DMS79 (cell line): ENCODE data around the gene IRAK3.
A peak's percentile ranks its signal among the peaks of the same experiment; 100 is the strongest.

Source experiments
- DNase-seq: peaks from one replicate; lab custom pipeline; 2025; lab: John Stamatoyannopoulos, UW

The IRAK3 gene

DNA sequence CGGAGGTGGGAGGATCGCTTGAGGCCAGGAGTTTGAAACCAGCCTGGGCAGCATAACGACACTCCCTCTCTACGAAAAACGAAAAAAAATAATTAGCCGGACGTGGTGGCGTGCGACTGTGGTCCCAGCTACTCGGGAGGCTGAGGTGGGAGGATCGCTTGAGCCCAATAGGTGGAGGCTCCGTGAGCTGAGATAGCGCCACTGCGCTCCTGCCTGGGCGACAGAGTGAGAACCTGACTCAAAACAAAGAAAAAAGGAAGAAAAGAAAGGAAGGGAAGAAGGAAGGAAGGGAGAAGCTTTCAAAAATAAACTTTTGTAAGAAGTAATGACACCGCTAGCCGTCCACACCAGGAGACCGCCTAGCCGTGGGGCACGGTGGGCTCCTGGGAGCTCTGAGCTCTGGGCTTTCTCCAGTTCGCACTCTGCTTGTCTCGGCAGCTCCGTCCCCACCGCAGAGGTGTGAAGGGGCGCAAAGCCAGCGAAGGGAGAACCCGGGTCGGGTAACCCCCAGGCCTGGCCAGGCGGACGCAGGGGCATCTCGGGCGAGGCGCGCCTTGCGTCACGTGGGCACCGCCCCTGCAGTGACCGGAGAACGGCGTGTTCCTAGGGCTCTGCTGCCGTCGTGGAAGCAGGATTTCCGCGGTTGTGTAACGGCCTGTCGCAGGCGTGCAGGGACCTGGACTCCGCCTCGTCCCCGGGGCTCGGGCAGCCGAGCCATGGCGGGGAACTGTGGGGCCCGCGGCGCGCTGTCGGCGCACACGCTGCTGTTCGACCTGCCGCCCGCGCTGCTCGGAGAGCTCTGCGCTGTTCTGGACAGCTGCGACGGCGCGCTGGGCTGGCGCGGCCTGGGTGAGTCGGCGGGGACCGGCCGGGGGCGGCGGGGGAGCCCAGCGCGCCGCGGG, at the start of gene IRAK3:
Gene IRAK3 (plus strand): TSS at position 631 of the 902 bp plus-strand sequence. CDS start 86 bp downstream, at position 717.
- no peak for DNase-seq

- DNase-seq = no peak
Measured at GRCh38 chr12:66139328-66139727, 49.7 kb upstream of the IRAK3 start.

DNA sequence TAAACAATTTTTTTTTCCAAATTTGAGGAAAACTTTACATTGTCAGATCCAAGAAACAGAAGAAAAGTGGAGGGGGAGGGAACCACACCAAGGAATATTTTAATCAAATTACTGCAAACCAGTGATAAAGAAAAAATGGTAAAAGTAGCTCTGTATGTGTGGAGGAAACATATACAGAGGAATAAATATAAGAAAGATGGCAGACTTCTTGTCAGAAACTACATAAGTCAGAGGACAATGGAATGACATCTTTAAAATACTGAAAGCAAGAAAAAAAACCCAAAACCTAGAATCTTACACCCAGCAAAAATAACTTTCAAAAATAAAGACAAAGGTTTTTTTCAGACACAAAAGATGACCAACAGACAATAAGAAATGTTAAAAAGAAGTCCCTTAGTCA, 48.3 kb upstream of the IRAK3 start:
- DNase-seq = no peak

- no peak for DNase-seq
Measured at GRCh38 chr12:66141299-66141698, 47.7 kb upstream of the IRAK3 start.

- DNase-seq = no peak
Measured at GRCh38 chr12:66142826-66143225, 46.2 kb upstream of the IRAK3 start.

GRCh38 chr12:66143868-66144267, 45.1 kb upstream of the IRAK3 start:
- no peak for DNase-seq

- no peak for DNase-seq
Measured at GRCh38 chr12:66144791-66145754, 43.9 kb upstream of the IRAK3 start.

GRCh38 chr12:66149702-66150398, 39.2 kb upstream of the IRAK3 start:
- no peak for DNase-seq

DNA sequence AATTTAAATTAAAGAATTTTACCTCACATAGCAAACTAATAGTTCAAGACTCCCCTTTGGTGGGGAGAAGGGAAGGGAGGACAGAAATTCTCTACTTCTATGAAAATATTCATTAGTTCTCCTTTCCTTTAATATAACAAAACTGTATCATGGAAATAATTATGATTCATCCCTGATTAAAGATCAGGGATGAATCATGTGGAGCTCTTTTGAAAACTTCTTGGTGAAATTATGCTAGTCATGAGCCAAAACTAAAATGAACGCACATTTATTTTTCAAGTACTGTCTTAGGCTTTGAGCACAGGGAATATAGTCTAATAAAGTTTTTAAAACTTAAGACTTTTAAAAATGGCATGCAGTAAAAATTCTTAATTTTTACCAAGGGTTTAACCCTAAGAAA, 36.3 kb upstream of the IRAK3 start:
- no peak for DNase-seq

DNA sequence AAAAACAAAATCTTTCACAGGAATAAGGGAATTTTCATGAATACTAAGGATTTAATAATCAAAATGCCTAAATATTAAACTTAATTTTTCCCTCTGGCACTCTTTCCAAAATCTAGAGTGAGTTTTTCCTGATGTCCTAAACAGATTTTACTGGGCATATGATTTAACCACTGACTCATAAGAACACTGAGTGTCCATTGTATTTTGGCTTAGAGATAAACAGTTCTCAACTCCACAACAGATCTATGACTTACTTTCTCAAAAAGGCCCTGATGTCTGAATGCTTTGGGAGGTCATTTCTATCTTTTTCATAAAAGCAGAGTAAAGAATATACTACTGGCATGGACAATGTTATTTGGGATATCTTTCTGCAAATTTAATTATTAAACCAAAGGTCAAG, 34.2 kb upstream of the IRAK3 start:
- no peak for DNase-seq

DNA sequence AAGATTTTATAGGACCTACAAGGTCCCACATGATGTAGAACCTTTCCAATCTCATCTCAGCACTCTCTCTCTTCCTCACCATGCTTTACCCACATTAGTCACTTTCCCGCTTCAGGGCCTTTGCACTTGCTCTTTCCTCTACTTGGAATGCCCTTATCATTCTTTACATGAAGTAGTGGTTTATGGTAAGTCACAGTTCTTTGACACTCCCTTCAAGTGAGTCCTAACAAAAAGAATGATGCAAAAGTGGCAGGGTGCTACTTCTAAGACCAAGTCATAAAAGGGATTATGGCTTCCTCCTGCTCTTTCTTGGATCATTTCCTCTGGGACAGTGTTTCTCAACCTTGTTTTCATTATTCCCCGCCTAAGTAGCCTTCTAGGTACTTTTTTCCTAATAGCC, 32.4 kb upstream of the IRAK3 start:
- no peak for DNase-seq

- DNase-seq = no peak
Measured at GRCh38 chr12:66159123-66159522, 29.9 kb upstream of the IRAK3 start.

DNA sequence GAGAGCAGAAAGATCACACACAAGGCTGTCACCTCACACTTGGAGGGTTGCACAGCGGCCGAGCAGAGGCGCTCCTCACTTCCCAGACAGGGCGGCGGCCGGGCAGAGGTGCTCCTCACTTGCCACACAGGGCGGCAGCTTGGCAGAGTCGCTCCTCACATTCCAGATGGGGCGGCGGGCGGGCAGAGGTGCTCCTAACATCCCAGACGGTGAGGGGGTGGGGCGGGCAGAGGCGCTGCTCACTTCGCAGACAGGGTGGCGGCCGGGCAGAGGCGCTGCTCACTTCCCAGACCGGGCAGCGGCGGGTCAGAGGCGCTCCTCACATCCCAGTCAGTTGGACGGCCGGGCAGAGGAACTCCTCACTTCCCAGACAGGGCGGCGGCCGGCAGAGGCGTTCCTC, 28.3 kb upstream of the IRAK3 start:
- no peak for DNase-seq

GRCh38 chr12:66162701-66163100, 26.3 kb upstream of the IRAK3 start:
- no peak for DNase-seq

DNA sequence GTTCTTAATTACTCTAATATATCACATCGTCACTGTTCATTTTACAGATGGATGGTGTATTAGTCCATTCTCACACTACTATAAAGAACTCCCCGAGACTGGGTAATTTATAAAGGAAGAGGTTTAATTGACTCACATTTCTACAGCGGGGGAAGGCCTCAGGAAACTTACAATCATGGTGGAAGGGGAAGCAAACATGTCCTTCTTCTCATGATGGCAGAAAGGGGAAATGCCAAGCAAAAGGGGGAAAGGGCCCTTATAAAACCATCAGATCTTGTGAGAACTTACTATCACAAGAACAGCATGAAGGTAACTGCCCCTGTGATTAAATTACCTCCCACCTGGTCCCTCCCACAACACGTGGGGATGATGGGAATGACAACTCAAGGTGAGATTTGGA, 25.7 kb upstream of the IRAK3 start:
- DNase-seq = no peak

- no peak for DNase-seq
Measured at GRCh38 chr12:66164349-66164821, 24.6 kb upstream of the IRAK3 start.

- DNase-seq = no peak
Measured at GRCh38 chr12:66165141-66165540, 23.9 kb upstream of the IRAK3 start.

- no peak for DNase-seq
Measured at GRCh38 chr12:66166561-66166960, 22.5 kb upstream of the IRAK3 start.

- DNase-seq = no peak
Measured at GRCh38 chr12:66168410-66168809, 20.6 kb upstream of the IRAK3 start.

- peak; percentile 55 for DNase-seq
Measured at GRCh38 chr12:66169221-66170170, 19.5 kb upstream of the IRAK3 start, which contains the start of gene TMBIM4. Gene TMBIM4 (minus strand): TSS chr12:66169996. CDS start chr12:66169951, 45 bp downstream.

DNA sequence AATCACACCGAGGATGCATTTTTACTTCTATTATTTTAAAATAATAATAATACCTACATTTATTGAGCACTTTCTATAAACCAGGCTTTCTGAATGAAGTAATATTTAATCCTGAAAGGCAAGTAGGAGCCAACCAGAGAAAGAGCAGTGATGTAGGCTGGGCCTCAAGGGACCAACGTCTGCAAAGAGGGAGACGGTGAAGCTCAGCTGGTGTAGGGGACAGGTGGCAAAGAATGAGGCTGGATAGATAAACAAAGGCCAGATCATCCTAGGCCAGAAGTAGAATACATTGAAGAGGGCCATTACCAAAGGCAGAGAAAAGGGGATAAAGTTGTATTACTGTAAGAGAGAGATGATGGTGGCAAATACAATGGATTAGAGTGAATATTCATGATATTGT, 18.4 kb upstream of the IRAK3 start:
- no peak for DNase-seq
